Measurements from ENCODE around the gene LDB2. TPM values are rescaled to one million over a fixed set of nuclear protein-coding genes. Genes with fewer than 3 reads are reported as not detected.

Gene LDB2
- total RNA-seq, 1 experiment from 2014 or later: not detected

- H3K27ac ChIP-seq: no peak overlapping the region
- POLR2A ChIA-PET (ENCODE audit: unreplicated experiment): no interaction called here
- H2AFZ ChIP-seq: no peak overlapping the region
- no peaks in the 10 kb centered on the region for H3F3A ChIP-seq (ENCODE audit: insufficient read depth, low read depth)
- DNase-seq: no peak
- H3K9me2 ChIP-seq (ENCODE audit: insufficient read depth): no peaks in the 10 kb centered on the region
- H3K4me3 ChIP-seq: no peak overlapping the region
- H3K27me3 ChIP-seq (ENCODE audit: insufficient read depth, low read depth): no peaks in the 10 kb centered on the region
- H4K20me1 ChIP-seq (ENCODE audit: insufficient read depth): no peaks in the 10 kb centered on the region
- no peaks in the 10 kb centered on the region for H3K9me3 ChIP-seq (ENCODE audit: insufficient read depth, low read depth)
- H3K4me2 ChIP-seq: no peak overlapping the region
- H3K79me2 ChIP-seq (ENCODE audit: low read depth): no peaks in the 10 kb centered on the region
- BruUV-seq (replicated peaks): no TSS peak
- H3K36me3 ChIP-seq (ENCODE audit: low read depth): no peaks in the 10 kb centered on the region
- CTCF ChIA-PET: no interaction called here
- TF ChIP-seq, protein P1, sequence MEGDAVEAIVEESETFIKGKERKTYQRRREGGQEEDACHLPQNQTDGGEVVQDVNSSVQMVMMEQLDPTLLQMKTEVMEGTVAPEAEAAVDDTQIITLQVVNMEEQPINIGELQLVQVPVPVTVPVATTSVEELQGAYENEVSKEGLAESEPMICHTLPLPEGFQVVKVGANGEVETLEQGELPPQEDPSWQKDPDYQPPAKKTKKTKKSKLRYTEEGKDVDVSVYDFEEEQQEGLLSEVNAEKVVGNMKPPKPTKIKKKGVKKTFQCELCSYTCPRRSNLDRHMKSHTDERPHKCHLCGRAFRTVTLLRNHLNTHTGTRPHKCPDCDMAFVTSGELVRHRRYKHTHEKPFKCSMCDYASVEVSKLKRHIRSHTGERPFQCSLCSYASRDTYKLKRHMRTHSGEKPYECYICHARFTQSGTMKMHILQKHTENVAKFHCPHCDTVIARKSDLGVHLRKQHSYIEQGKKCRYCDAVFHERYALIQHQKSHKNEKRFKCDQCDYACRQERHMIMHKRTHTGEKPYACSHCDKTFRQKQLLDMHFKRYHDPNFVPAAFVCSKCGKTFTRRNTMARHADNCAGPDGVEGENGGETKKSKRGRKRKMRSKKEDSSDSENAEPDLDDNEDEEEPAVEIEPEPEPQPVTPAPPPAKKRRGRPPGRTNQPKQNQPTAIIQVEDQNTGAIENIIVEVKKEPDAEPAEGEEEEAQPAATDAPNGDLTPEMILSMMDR (conservative IDR thresholded peaks at IDR 0.05): no peak
- no peak for TF ChIP-seq EZH2 (IDR thresholded peaks at IDR 0.05; ENCODE audit: low read depth)
- intact Hi-C loops (cut with micrococcal nuclease; ENCODE audit: unreplicated experiment): no loop called here
- H3K4me1 ChIP-seq (replicated peaks; ENCODE audit: insufficient read depth): no peaks in the 10 kb centered on the region
These were observed 281.0 kb downstream of the LDB2 start for GRCh38 chr4:16617435-16617834.

- H3K9me3 ChIP-seq (ENCODE audit: insufficient read depth, low read depth): no peaks in the 10 kb centered on the region
- intact Hi-C loops (cut with micrococcal nuclease; ENCODE audit: unreplicated experiment): no loop called here
- H3K4me3 ChIP-seq: no peak overlapping the region
- no peaks in the 10 kb centered on the region for H3K36me3 ChIP-seq (ENCODE audit: low read depth)
- H3K4me1 ChIP-seq (replicated peaks; ENCODE audit: insufficient read depth): no peaks in the 10 kb centered on the region
- no peaks in the 10 kb centered on the region for H3K9me2 ChIP-seq (ENCODE audit: insufficient read depth)
- no peaks in the 10 kb centered on the region for H3K79me2 ChIP-seq (ENCODE audit: low read depth)
- no peak overlapping the region for H2AFZ ChIP-seq
- H3K4me2 ChIP-seq: no peak overlapping the region
- POLR2A ChIA-PET (ENCODE audit: unreplicated experiment): no interaction called here
- BruUV-seq (replicated peaks): no TSS peak
- CTCF ChIA-PET: no interaction called here
- DNase-seq: no peak
- no peaks in the 10 kb centered on the region for H4K20me1 ChIP-seq (ENCODE audit: insufficient read depth)
- TF ChIP-seq, protein P1 (conservative IDR thresholded peaks at IDR 0.05): no peak
- no peak for TF ChIP-seq EZH2 (IDR thresholded peaks at IDR 0.05; ENCODE audit: low read depth)
- no peak overlapping the region for H3K27ac ChIP-seq
- H3K27me3 ChIP-seq (ENCODE audit: insufficient read depth, low read depth): no peaks in the 10 kb centered on the region
- H3F3A ChIP-seq (ENCODE audit: insufficient read depth, low read depth): no peaks in the 10 kb centered on the region
These were observed 281.4 kb downstream of the LDB2 start for GRCh38 chr4:16617011-16617410.

DNA sequence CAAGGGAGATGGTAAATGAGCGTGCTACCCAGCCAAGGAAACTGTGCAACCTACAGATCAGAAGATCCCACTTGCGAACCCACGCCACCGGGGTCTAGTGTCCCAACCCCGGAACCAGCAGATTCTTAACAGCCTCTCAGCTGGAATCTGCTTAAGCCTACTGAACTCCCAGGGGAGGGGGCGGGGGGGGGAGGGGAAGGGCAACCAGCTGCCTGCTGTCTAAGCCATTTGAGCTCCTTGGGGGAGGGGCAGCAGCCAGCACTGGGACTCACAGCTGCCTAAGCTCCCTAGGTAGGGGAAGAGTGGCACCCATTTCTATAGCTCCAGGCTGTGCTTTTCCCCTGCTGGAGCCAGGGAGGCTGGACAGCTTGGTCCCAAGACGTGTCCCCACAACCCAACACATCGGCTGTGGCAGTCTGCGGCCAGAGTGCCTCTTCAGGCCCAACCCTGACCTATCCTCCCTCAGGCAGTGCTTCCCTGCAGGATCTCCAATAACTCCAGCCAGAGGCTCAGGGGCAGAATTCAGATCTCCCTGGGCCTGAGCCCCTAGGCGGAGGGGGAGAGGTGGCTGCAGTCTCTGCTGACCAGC lies 289.2 kb downstream of the LDB2 start:
- Histone ChIP-seq H3K9me3 (ENCODE audit: insufficient read depth, low read depth) (no peaks in the 10 kb centered on the region), H2AFZ (no peak overlapping the region), H3K9me2 (ENCODE audit: insufficient read depth) (no peaks in the 10 kb centered on the region), H3K27me3 (ENCODE audit: insufficient read depth, low read depth) (no peaks in the 10 kb centered on the region), H3F3A (ENCODE audit: insufficient read depth, low read depth) (no peaks in the 10 kb centered on the region), H3K4me1 (replicated peaks; ENCODE audit: insufficient read depth) (no peaks in the 10 kb centered on the region), H4K20me1 (ENCODE audit: insufficient read depth) (no peaks in the 10 kb centered on the region), H3K36me3 (ENCODE audit: low read depth) (no peaks in the 10 kb centered on the region), H3K4me2 (no peak overlapping the region), H3K79me2 (ENCODE audit: low read depth) (no peaks in the 10 kb centered on the region), H3K27ac (no peak overlapping the region), H3K4me3 (no peak overlapping the region)
- DNase-seq: no peak
- no peak for TF ChIP-seq EZH2 (IDR thresholded peaks at IDR 0.05; ENCODE audit: low read depth)
- TF ChIP-seq, protein P1 (conservative IDR thresholded peaks at IDR 0.05): no peak
- no TSS peak for BruUV-seq (replicated peaks)
- CTCF ChIA-PET: no interaction called here
- intact Hi-C loops (cut with micrococcal nuclease; ENCODE audit: unreplicated experiment): no loop called here
- POLR2A ChIA-PET (ENCODE audit: unreplicated experiment): no interaction called here
